OCI-LY7 (cell line): Measurements from ENCODE around the gene UBE2G2. TPM values are rescaled to one million over a fixed set of nuclear protein-coding genes. Genes with fewer than 3 reads are reported as not detected.

Experiments
- BruUV-seq: library from RNA; stranded (reverse); fragments of 400-500 nt; replicated peaks from 2 replicates; lab custom pipeline; 2021; lab: Mats Ljungman, UMichigan
- CTCF ChIA-PET: fragments of 300-600 bp; sonication (Branson Sonifier 250); formaldehyde crosslinking; loops from one replicate; lab custom pipeline; 2022; ENCODE audit warnings: antibody characterized with exemption; ENCODE audit not compliant: unreplicated experiment; lab: Charles Lee
- POLR2A ChIA-PET: fragments of 300-600 bp; sonication (Branson Sonifier 250); formaldehyde crosslinking; loops from one replicate; lab custom pipeline; 2022; ENCODE audit warnings: antibody characterized with exemption; lab: Charles Lee
- DNase-seq: peaks from one replicate; pipeline ENCODE4 v3.0.0-alpha.2; 2015; ENCODE audit warnings: low spot score
- H2AFZ ChIP-seq: fragments of 200-600 bp; sonication (generic), shearing (Covaris generic); 2 replicates; pipeline ENCODE4 v1.6.1; 2014; ENCODE audit warnings: mild to moderate bottlenecking, antibody characterized with exemption, low read length, moderate library complexity
- H3K27ac ChIP-seq: fragments of 200-600 bp; sonication (generic); 2 replicates; pipeline ENCODE4 v1.5.1; 2014; ENCODE audit warnings: mixed run types, low read depth, mild to moderate bottlenecking, moderate library complexity, low read length, inconsistent platforms; ENCODE audit not compliant: poor library complexity, severe bottlenecking
- H3K36me3 ChIP-seq: fragments of 200-600 bp; sonication (generic); 2 replicates; pipeline ENCODE4 v1.6.1; 2014; ENCODE audit warnings: mild to moderate bottlenecking, antibody characterized with exemption, low read length, moderate library complexity, mixed read lengths; ENCODE audit not compliant: insufficient read depth
- H3K4me1 ChIP-seq: fragments of 200-600 bp; sonication (generic); 2 replicates; pipeline ENCODE4 v1.5.1; 2014; ENCODE audit warnings: mild to moderate bottlenecking, low read length; ENCODE audit not compliant: insufficient read depth, poor library complexity, severe bottlenecking
- H3K4me2 ChIP-seq: fragments of 200-600 bp; sonication (generic); 2 replicates; pipeline ENCODE4 v1.6.1; 2014; ENCODE audit warnings: mild to moderate bottlenecking, low read length
- H3K4me3 ChIP-seq: fragments of 200-600 bp; sonication (generic); 2 replicates; pipeline ENCODE4 v1.5.1; 2014; ENCODE audit warnings: mild to moderate bottlenecking, low read depth, low read length; ENCODE audit not compliant: poor library complexity, severe bottlenecking
- H3K79me2 ChIP-seq: fragments of 200-600 bp; sonication (generic); 2 replicates; pipeline ENCODE4 v1.6.1; 2016; ENCODE audit warnings: low read depth, mild to moderate bottlenecking, low read length, moderate library complexity, mixed read lengths; ENCODE audit not compliant: insufficient read depth
- H3K9me2 ChIP-seq: fragments of 200-600 bp; sonication (generic); 2 replicates; pipeline ENCODE4 v1.6.1; 2016; ENCODE audit warnings: mild to moderate bottlenecking, low read length, mixed read lengths; ENCODE audit not compliant: insufficient read depth
- H3K9me3 ChIP-seq: fragments of 200-600 bp; sonication (generic); 2 replicates; pipeline ENCODE4 v1.6.1; 2014; ENCODE audit warnings: mild to moderate bottlenecking, mixed run types, low read length, mixed read lengths
- H4K20me1 ChIP-seq: fragments of 200-600 bp; sonication (generic); 2 replicates; pipeline ENCODE4 v1.6.1; 2014; ENCODE audit warnings: mild to moderate bottlenecking, antibody characterized with exemption, low read length, moderate library complexity, mixed read lengths; ENCODE audit not compliant: insufficient read depth
- CTCF ChIP-seq: fragments of 200-600 bp; sonication (generic); conservative IDR thresholded peaks from 2 replicates; pipeline ENCODE4 v1.5.1; 2014; ENCODE audit warnings: mild to moderate bottlenecking, antibody characterized with exemption, low read length, moderate library complexity, mixed read lengths
- EZH2phosphoT487 ChIP-seq: fragments of 200-600 bp; sonication (generic); IDR thresholded peaks from 2 replicates; pipeline ENCODE4 v1.6.1; 2018; ENCODE audit warnings: low read depth, borderline replicate concordance, mild to moderate bottlenecking, mixed run types, antibody characterized with exemption, low read length, moderate library complexity, mixed read lengths
- intact Hi-C: fragments of 100-400 bp; cut with micrococcal nuclease; formaldehyde crosslinking; loops from one replicate; pipeline ENCODE4 v1.10.0; 2022; ENCODE audit not compliant: unreplicated experiment
- total RNA-seq, 2 experiments: library from RNA; depleted of rRNA in 1 of 2; stranded (reverse); fragments of >200 nt in 1 of 2; shearing (Covaris generic) in 1 of 2; gene quantifications; 2 replicates each; pipeline ENCODE4 v1.2.3, GENCODE V29; 2014 to 2022

Gene UBE2G2
- total RNA-seq, 2 experiments from 2014 or later, result 104 to 141 TPM

- Histone ChIP-seq H3K4me3 (no peak overlapping the region), H2AFZ (no peak overlapping the region)
- CTCF ChIA-PET, result interaction anchor here (0.6 kb wide), 2 partner anchors 402 to 408 kb away, joined by 3 to 4 read pairs; no protein-coding TSS in a partner anchor
Measured at GRCh38 chr21:44763050-44763378, 38.6 kb downstream of the UBE2G2 start.

GRCh38 chr21:44762221-44763049 lies 39.2 kb downstream of the UBE2G2 start:
- no peak for TF ChIP-seq CTCF
- no peak for TF ChIP-seq EZH2phosphoT487
- H3K36me3 ChIP-seq, result no peaks in the 10 kb centered on the region
- no peak overlapping the region for H2AFZ ChIP-seq
- no peaks in the 10 kb centered on the region for H3K9me3 ChIP-seq
- no peaks in the 10 kb centered on the region for H4K20me1 ChIP-seq
- no peak overlapping the region for H3K4me2 ChIP-seq
- no TSS peak for BruUV-seq
- H3K79me2 ChIP-seq, result no peaks in the 10 kb centered on the region
- no peak overlapping the region for H3K27ac ChIP-seq
- no peaks in the 10 kb centered on the region for H3K4me1 ChIP-seq
- ChIA-PET POLR2A (interaction anchor here (0.6 kb wide), 2 partner anchors 8 to 121 kb away, joined by 3 read pairs; no protein-coding TSS in a partner anchor), CTCF (no interaction called here)
- intact Hi-C loops, result no loop called here
- H3K4me3 ChIP-seq, result no peak overlapping the region
- no peaks in the 10 kb centered on the region for H3K9me2 ChIP-seq
- DNase-seq, result no peak

More at GRCh38 chr21:44763050-44763378, 38.6 kb downstream of the UBE2G2 start:
- H3K4me2 ChIP-seq, result no peak overlapping the region
- H3K9me3 ChIP-seq, result no peaks in the 10 kb centered on the region
- no TSS peak for BruUV-seq
- no peaks in the 10 kb centered on the region for H3K79me2 ChIP-seq
- no peaks in the 10 kb centered on the region for H3K36me3 ChIP-seq
- TF ChIP-seq EZH2phosphoT487, result no peak
- TF ChIP-seq CTCF, result no peak
- intact Hi-C loops, result no loop called here
- no peaks in the 10 kb centered on the region for H3K4me1 ChIP-seq
- POLR2A ChIA-PET, result interaction anchor here (0.6 kb wide), 1 partner anchor 9 kb away, joined by 3 read pairs; no protein-coding TSS in a partner anchor
- no peak for DNase-seq
- H4K20me1 ChIP-seq, result no peaks in the 10 kb centered on the region
- H3K9me2 ChIP-seq, result no peaks in the 10 kb centered on the region
- no peak overlapping the region for H3K27ac ChIP-seq

- Histone ChIP-seq H3K4me1 (no peaks in the 10 kb centered on the region), H3K9me3 (no peaks in the 10 kb centered on the region), H3K79me2 (no peaks in the 10 kb centered on the region), H3K27ac (no peak overlapping the region), H3K4me2 (no peak overlapping the region), H4K20me1 (no peaks in the 10 kb centered on the region), H3K4me3 (no peak overlapping the region), H2AFZ (no peak overlapping the region), H3K9me2 (no peaks in the 10 kb centered on the region), H3K36me3 (no peaks in the 10 kb centered on the region)
- no TSS peak for BruUV-seq
- POLR2A ChIA-PET, result no interaction called here
- CTCF ChIA-PET, result no interaction called here
- intact Hi-C loops, result no loop called here
- no peak for DNase-seq
- TF ChIP-seq CTCF, result no peak
- no peak for TF ChIP-seq EZH2phosphoT487
Measured at GRCh38 chr21:44761747-44762208, 39.8 kb downstream of the UBE2G2 start.
